HG03139 (cell line): ENCODE measurements around the gene GLOD4.
"Not testable (repeated sequence)": the region's sequence is repeated elsewhere in the genome, so short reads cannot be mapped to it uniquely, and the experiment has no call there.

ENCODE experiments used
- ATAC-seq: cut with Tn5 transposase; IDR thresholded peaks from one replicate; pipeline ENCODE4 v1.9.1; 2021; ENCODE audit not compliant: unreplicated experiment

The GLOD4 gene

GRCh38 chr17:778096-778495, 4.0 kb downstream of the GLOD4 start:
- ATAC-seq, result no peak

- no peak for ATAC-seq
Measured at GRCh38 chr17:774313-774584, 7.8 kb downstream of the GLOD4 start.

- ATAC-seq, result no peak
Measured at GRCh38 chr17:773467-774312, 8.4 kb downstream of the GLOD4 start.

GRCh38 chr17:773016-773415, 9.1 kb downstream of the GLOD4 start:
- ATAC-seq, result no peak

- ATAC-seq, result no peak
Measured at GRCh38 chr17:767076-767475, 15.0 kb downstream of the GLOD4 start.

GRCh38 chr17:760371-760770, 21.7 kb downstream of the GLOD4 start:
- ATAC-seq, result no peak

- ATAC-seq, result no peak
Measured at GRCh38 chr17:759964-760363, 22.1 kb downstream of the GLOD4 start.

- ATAC-seq, result not testable (repeated sequence)
Measured at GRCh38 chr17:756010-756567, 26.0 kb downstream of the GLOD4 start.

GRCh38 chr17:755319-755961, 26.6 kb downstream of the GLOD4 start:
- not testable (repeated sequence) for ATAC-seq

- ATAC-seq, result no peak
Measured at GRCh38 chr17:753418-753817, 28.7 kb downstream of the GLOD4 start.

GRCh38 chr17:752620-753219, 29.4 kb downstream of the GLOD4 start:
- no peak for ATAC-seq

- ATAC-seq, result peak; percentile 68
Measured at GRCh38 chr17:752002-752619, 30.0 kb downstream of the GLOD4 start, which contains the start of gene GEMIN4. Gene GEMIN4, minus strand, starts transcription at chr17:752264. Its CDS starts 122 bp downstream, at chr17:752142.

GRCh38 chr17:751269-752001, 30.6 kb downstream of the GLOD4 start:
- peak; percentile 35 for ATAC-seq

- ATAC-seq, result no peak
Measured at GRCh38 chr17:750431-751037, 31.5 kb downstream of the GLOD4 start.

- not testable (repeated sequence) for ATAC-seq
Measured at GRCh38 chr17:749359-749758, 32.7 kb downstream of the GLOD4 start.

GRCh38 chr17:748604-749003, 33.5 kb downstream of the GLOD4 start:
- ATAC-seq, result not testable (repeated sequence)

- no peak for ATAC-seq
Measured at GRCh38 chr17:746783-747629, 35.1 kb downstream of the GLOD4 start.

GRCh38 chr17:746181-746580, 35.9 kb downstream of the GLOD4 start:
- no peak for ATAC-seq

GRCh38 chr17:745406-745805, 36.7 kb downstream of the GLOD4 start:
- ATAC-seq, result no peak
